Measurements from ENCODE around the gene NOL3.
A peak's percentile ranks its signal among the peaks of the same experiment; 100 is the strongest.

NOL3 gene

GRCh38 chr16:67179421-67180080 lies 9.2 kb downstream of the NOL3 start:
- H3K9me3 Mint-ChIP-seq, result no peaks in the 10 kb centered on the region
- peaks cover 25% of the 10 kb centered on the region for H3K27me3 Mint-ChIP-seq (ENCODE audit: low read depth)
- peaks cover 16% of the 10 kb centered on the region for H3K4me1 Mint-ChIP-seq
- peak in 1 of 3 experiments; percentile 18 for TF ChIP-seq CTCF (IDR thresholded peaks at IDR 0.05; ENCODE audit: unreplicated experiment in 3 of 3)
- peaks cover 21% of the 10 kb centered on the region for H3K36me3 Mint-ChIP-seq (ENCODE audit: low read depth)
- no peak overlapping the region for H3K27ac Mint-ChIP-seq
- H3K4me3 Mint-ChIP-seq, result peak overlapping the region in 2 of 3 experiments; percentile 31 to 34

GRCh38 chr16:67180166-67180565 lies 9.8 kb downstream of the NOL3 start:
- H3K36me3 Mint-ChIP-seq (ENCODE audit: low read depth), result peaks cover 21% of the 10 kb centered on the region

GRCh38 chr16:67181346-67181745 lies 11.0 kb downstream of the NOL3 start:
- Mint-ChIP-seq H3K4me3 (no peak overlapping the region), H3K4me1 (peaks cover 15% of the 10 kb centered on the region), H3K36me3 (ENCODE audit: low read depth) (peaks cover 14% of the 10 kb centered on the region), H3K27me3 (ENCODE audit: low read depth) (peaks cover 22% of the 10 kb centered on the region), H3K9me3 (no peaks in the 10 kb centered on the region), H3K27ac (no peak overlapping the region)
- no peak for TF ChIP-seq CTCF (IDR thresholded peaks at IDR 0.05; ENCODE audit: unreplicated experiment in 3 of 3)

More at GRCh38 chr16:67180166-67180565, 9.8 kb downstream of the NOL3 start:
- Mint-ChIP-seq H3K4me1 (peaks cover 18% of the 10 kb centered on the region), H3K27me3 (ENCODE audit: low read depth) (peaks cover 25% of the 10 kb centered on the region), H3K27ac (no peak overlapping the region), H3K4me3 (no peak overlapping the region), H3K9me3 (no peaks in the 10 kb centered on the region)
- no peak for TF ChIP-seq CTCF (IDR thresholded peaks at IDR 0.05; ENCODE audit: unreplicated experiment in 3 of 3)

GRCh38 chr16:67182288-67182687 lies 11.9 kb downstream of the NOL3 start:
- H3K4me1 Mint-ChIP-seq, result peaks cover 15% of the 10 kb centered on the region
- no peak for TF ChIP-seq CTCF (IDR thresholded peaks at IDR 0.05; ENCODE audit: unreplicated experiment in 3 of 3)

GRCh38 chr16:67183284-67183626 lies 12.9 kb downstream of the NOL3 start:
- Mint-ChIP-seq H3K27ac (no peak overlapping the region), H3K27me3 (ENCODE audit: low read depth) (peaks cover 10% of the 10 kb centered on the region), H3K4me3 (no peak overlapping the region), H3K9me3 (no peaks in the 10 kb centered on the region), H3K4me1 (peaks cover 15% of the 10 kb centered on the region), H3K36me3 (ENCODE audit: low read depth) (peaks cover 4% of the 10 kb centered on the region)
- TF ChIP-seq CTCF (IDR thresholded peaks at IDR 0.05; ENCODE audit: unreplicated experiment in 3 of 3), result no peak

More at GRCh38 chr16:67182288-67182687, 11.9 kb downstream of the NOL3 start:
- H3K9me3 Mint-ChIP-seq, result no peaks in the 10 kb centered on the region
- H3K36me3 Mint-ChIP-seq (ENCODE audit: low read depth), result peaks cover 9% of the 10 kb centered on the region
- no peak overlapping the region for H3K27ac Mint-ChIP-seq
- H3K27me3 Mint-ChIP-seq (ENCODE audit: low read depth), result peaks cover 15% of the 10 kb centered on the region
- no peak overlapping the region for H3K4me3 Mint-ChIP-seq
